CD4-positive, alpha-beta T cell (primary cell): ENCODE measurements around the gene CIB4. TPM values are rescaled to one million over a fixed set of nuclear protein-coding genes. Genes with fewer than 3 reads are reported as not detected.

Experiments used
- ATAC-seq: fragments of 200-7000 bp; cut with Tn5 transposase; one replicate; pipeline ENCODE4 v1.10.0; 2022; ENCODE audit warnings: mild to moderate bottlenecking; ENCODE audit not compliant: poor library complexity
- CTCF ChIA-PET: fragments of 350-600 bp; sonication (Branson Sonifier 250); formaldehyde crosslinking; loops from one replicate; lab custom pipeline; 2021; ENCODE audit warnings: antibody characterized with exemption, inconsistent platforms; lab: Charles Lee
- POLR2A ChIA-PET: fragments of 350-600 bp; sonication (Branson Sonifier 250); formaldehyde crosslinking; loops from one replicate; lab custom pipeline; 2021; ENCODE audit warnings: antibody characterized with exemption, inconsistent platforms; lab: Charles Lee
- DNase-seq, 14 experiments: peaks; one replicate each; pipeline ENCODE4 v3.0.0-alpha.2; 2013 to 2020; ENCODE audit warnings: mixed read lengths in 2 of 14
- H3K27ac ChIP-seq, 2 donors: one replicate each; pipeline versions ENCODE4 v1.5.1 to v1.7.0; 2013; ENCODE audit warnings: low read length in 2 of 2, low read depth in 1 of 2, mild to moderate bottlenecking in 1 of 2
- H3K27me3 ChIP-seq, 2 experiments: 1 replicate in 1 of 2; 2 replicates in 1 of 2; pipeline versions ENCODE4 v1.6.1 to v1.7.0; 2013; ENCODE audit warnings: low read length in 2 of 2, control low read depth in 1 of 2, mild to moderate bottlenecking in 1 of 2, moderate library complexity in 1 of 2; ENCODE audit not compliant: insufficient read depth in 2 of 2, control insufficient read depth in 1 of 2
- H3K36me3 ChIP-seq: one replicate; pipeline ENCODE4 v1.6.1; 2013; ENCODE audit warnings: low read length, control low read depth; ENCODE audit not compliant: insufficient read depth
- H3K4me1 ChIP-seq: one replicate; pipeline ENCODE4 v1.6.1; 2013; ENCODE audit warnings: low read length, control low read depth; ENCODE audit not compliant: insufficient read depth
- H3K4me3 ChIP-seq: one replicate; pipeline ENCODE4 v1.5.1; 2013; ENCODE audit warnings: mild to moderate bottlenecking, low read length, moderate library complexity
- H3K9me3 ChIP-seq, 2 experiments: 1 replicate in 1 of 2; 2 replicates in 1 of 2; pipeline versions ENCODE4 v1.6.1 to v1.7.0; 2013; ENCODE audit warnings: low read length in 2 of 2, mild to moderate bottlenecking in 2 of 2, control low read depth in 1 of 2, moderate library complexity in 1 of 2; ENCODE audit not compliant: control insufficient read depth in 1 of 2, insufficient read depth in 1 of 2
- H3K27ac Mint-ChIP-seq: one replicate; pipeline ENCODE4 v1.8.0; 2020; ENCODE audit warnings: mixed read lengths
- H3K27me3 Mint-ChIP-seq: one replicate; pipeline ENCODE4 v1.8.0; 2021; ENCODE audit warnings: mixed read lengths
- H3K36me3 Mint-ChIP-seq: one replicate; pipeline ENCODE4 v1.8.0; 2021; ENCODE audit warnings: low read depth, mixed read lengths
- H3K4me1 Mint-ChIP-seq: one replicate; pipeline ENCODE4 v1.8.0; 2021; ENCODE audit warnings: low read depth, mixed read lengths
- H3K4me3 Mint-ChIP-seq: one replicate; pipeline ENCODE4 v1.8.0; 2020; ENCODE audit warnings: mild to moderate bottlenecking, mixed read lengths
- H3K9me3 Mint-ChIP-seq: one replicate; pipeline ENCODE4 v1.8.0; 2020; ENCODE audit warnings: mixed read lengths
- intact Hi-C, 2 experiments: fragments of 100-400 bp; cut with DNase I in 1 of 2; cut with micrococcal nuclease in 1 of 2; formaldehyde crosslinking; loops; one replicate each; pipeline versions ENCODE4 v1.15.1 to v1.9.0; 2023 to 2025; cut with DNase I, micrococcal nuclease
- total RNA-seq, 174 experiments: library from RNA in 2 of 174; stranded (reverse) in 2 of 174; gene quantifications; one replicate each; pipeline ENCODE4 v1.2.3 and lab custom pipeline; 2021 to 2026
- TF ChIP-seq, protein P1 (sequence below): fragments of 200-600 bp; IDR thresholded peaks from one replicate; pipeline ENCODE4 v1.8.0; 2022; ENCODE audit warnings: antibody characterized with exemption, mild to moderate bottlenecking

CIB4 gene
- total RNA-seq, 2 experiments from 2014 or later = not detected

DNA sequence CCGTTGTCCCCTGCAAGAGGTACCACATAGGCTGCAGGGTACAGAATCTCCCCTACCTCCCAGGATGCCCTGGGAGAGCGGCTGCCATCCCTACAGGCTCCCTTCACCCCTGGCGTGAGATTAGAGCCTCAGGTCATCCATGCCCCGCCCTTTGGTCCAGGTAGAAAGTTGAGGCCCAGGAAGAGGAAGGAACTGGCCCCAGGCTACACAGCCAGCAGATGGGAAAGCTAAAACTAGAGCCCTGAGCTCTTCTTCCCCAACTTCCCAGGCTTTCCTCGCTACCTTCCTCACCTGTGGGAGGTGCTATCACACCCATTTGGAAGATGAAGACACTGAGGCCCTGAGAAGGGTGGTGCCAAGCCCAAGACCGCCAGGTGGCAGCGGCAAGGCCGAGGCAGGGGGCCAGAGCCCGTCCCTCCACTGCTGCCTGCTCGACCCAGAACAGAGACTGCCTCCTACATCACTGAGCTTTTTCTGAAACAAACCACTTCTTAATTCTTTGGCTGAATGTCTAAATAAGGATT is 25.8 kb downstream of the CIB4 start:
- Histone ChIP-seq H3K4me3 (no peak overlapping the region), H3K4me1 (peaks cover 2% of the 10 kb centered on the region), H3K9me3 (no peaks in the 10 kb centered on the region), H3K27ac (no peak overlapping the region), H3K36me3 (no peaks in the 10 kb centered on the region), H3K27me3 (peaks cover 7 to 10% of the 10 kb centered on the region in 2 experiments)
- H3K9me3 Mint-ChIP-seq = no peaks in the 10 kb centered on the region
- H3K36me3 Mint-ChIP-seq = no peaks in the 10 kb centered on the region
- ATAC-seq (no peak), DNase-seq (no peak)
- H3K27me3 Mint-ChIP-seq = peaks cover 11% of the 10 kb centered on the region
- H3K4me1 Mint-ChIP-seq = peaks cover 2% of the 10 kb centered on the region
- TF ChIP-seq, protein P1, sequence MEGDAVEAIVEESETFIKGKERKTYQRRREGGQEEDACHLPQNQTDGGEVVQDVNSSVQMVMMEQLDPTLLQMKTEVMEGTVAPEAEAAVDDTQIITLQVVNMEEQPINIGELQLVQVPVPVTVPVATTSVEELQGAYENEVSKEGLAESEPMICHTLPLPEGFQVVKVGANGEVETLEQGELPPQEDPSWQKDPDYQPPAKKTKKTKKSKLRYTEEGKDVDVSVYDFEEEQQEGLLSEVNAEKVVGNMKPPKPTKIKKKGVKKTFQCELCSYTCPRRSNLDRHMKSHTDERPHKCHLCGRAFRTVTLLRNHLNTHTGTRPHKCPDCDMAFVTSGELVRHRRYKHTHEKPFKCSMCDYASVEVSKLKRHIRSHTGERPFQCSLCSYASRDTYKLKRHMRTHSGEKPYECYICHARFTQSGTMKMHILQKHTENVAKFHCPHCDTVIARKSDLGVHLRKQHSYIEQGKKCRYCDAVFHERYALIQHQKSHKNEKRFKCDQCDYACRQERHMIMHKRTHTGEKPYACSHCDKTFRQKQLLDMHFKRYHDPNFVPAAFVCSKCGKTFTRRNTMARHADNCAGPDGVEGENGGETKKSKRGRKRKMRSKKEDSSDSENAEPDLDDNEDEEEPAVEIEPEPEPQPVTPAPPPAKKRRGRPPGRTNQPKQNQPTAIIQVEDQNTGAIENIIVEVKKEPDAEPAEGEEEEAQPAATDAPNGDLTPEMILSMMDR = no peak
- ChIA-PET POLR2A (no interaction called here), CTCF (no interaction called here)
- no peak overlapping the region for H3K4me3 Mint-ChIP-seq
- intact Hi-C loops = no loop called here
- H3K27ac Mint-ChIP-seq = no peak overlapping the region

DNA sequence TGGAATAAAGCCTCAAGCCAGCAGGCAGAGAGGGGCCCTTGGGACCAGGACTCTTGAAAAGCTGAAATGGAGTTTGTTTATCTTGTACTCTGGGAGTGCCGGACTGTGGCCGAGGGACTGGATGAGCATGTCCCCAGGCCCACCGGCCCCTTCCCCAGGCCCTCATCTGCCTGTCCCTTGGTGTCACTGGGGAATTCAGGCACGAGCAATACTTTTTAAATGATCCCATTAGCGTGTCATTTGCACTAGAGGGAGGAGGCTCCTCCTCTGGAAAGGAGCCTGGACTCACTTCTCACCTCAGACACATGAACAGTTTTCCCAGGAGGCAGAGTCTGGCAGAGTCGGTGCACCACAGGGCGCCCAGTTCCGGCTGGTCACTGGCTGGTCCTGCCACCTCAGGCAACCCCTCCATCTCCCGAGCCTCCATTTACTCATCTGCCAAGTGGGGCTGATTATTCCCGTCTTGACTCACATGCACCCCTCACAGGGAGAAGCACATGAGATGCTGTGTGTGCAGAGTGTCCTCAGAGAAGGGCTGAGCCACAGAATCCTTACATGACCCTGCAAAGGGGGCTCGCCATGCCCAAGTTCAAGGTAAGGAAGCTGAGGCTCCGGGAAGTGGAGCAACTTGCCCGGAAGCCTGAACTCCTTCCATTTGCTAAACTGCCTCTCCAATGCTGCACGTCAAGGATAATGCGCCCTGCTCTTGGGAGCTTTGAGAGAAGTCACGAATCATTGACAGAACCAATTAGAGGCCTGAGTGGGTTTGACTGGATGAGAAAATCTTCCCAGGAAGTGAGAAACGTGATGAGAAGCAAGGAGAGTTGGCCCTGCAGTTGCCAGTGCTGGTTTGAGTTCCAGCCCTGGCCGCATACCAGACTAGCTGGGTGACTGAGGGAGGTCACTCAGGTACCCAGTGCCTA is 26.7 kb downstream of the CIB4 start:
- TF ChIP-seq, protein P1 = no peak
- intact Hi-C loops = no loop called here
- H3K9me3 Mint-ChIP-seq = no peaks in the 10 kb centered on the region
- ChIA-PET POLR2A (no interaction called here), CTCF (interaction anchor here (1.2 kb wide), 1 partner anchor 9 kb away, joined by 4 read pairs; no protein-coding TSS in a partner anchor)
- H3K36me3 ChIP-seq = no peaks in the 10 kb centered on the region
- H3K27me3 ChIP-seq = peaks cover 6 to 7% of the 10 kb centered on the region in 2 experiments
- H3K4me1 Mint-ChIP-seq = peaks cover 12% of the 10 kb centered on the region
- no peaks in the 10 kb centered on the region for H3K9me3 ChIP-seq
- H3K4me1 ChIP-seq = peaks cover 10% of the 10 kb centered on the region
- ATAC-seq (no peak), DNase-seq (no peak)
- H3K4me3 ChIP-seq = no peak overlapping the region
- peaks cover 11% of the 10 kb centered on the region for H3K27me3 Mint-ChIP-seq
- H3K27ac Mint-ChIP-seq = no peak overlapping the region
- H3K4me3 Mint-ChIP-seq = no peak overlapping the region
- H3K27ac ChIP-seq = no peak overlapping the region
- no peaks in the 10 kb centered on the region for H3K36me3 Mint-ChIP-seq

DNA sequence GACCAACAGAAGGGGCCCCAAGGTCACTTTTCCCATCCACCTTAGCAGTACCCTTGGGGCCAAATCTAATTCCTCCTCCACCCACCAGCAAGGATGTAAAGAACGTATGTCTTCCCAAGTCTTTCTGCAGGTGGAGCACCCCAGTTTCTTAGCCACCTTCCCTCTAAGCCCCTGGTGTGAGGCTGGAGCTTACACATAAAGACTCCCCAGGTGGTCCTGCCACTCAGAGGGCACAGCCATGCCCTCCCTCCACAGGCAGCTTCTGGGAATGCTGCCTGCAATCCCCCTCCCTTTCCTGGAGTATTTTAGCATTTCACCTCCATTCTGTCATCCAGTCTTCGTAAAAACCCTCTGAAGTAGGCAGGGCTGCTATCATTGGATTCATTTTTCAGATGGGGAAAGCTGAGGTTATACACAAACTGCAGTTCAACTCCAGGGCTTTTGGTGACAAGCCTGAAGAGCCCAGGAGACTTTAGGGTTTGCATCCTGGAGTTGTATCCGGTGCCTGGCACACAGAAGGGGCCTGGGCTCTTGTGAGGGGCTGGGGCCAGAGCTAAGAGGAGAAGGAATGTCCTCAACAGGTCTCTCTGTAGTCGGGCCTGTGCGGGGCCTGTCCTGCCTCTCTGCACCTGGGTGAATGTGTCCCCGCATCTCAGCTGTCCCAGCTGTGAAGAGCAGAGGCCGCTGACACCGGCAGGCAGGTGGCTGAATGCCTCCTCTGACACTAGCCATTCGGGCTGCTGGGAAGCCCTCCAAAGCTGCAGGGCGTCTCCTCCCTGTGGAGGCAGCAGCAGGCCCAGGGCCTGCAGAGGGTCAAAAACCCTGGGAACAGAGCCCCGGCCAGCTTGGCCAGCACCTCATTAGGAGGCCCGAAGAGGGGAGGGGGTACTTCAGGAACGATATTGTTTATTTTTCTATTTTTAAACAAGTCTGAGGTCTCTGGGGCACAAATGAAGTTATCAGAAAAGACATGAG is 27.6 kb downstream of the CIB4 start:
- CTCF ChIA-PET = interaction anchor here (1.2 kb wide), 1 partner anchor 8 kb away, joined by 4 read pairs; no protein-coding TSS in a partner anchor
- TF ChIP-seq, protein P1 = no peak
- Mint-ChIP-seq H3K4me3 (no peak overlapping the region), H3K36me3 (no peaks in the 10 kb centered on the region), H3K9me3 (no peaks in the 10 kb centered on the region), H3K27me3 (peaks cover 11% of the 10 kb centered on the region), H3K4me1 (peaks cover 21% of the 10 kb centered on the region), H3K27ac (no peak overlapping the region)
- intact Hi-C loops = no loop called here
- Histone ChIP-seq H3K27ac (no peak overlapping the region), H3K36me3 (no peaks in the 10 kb centered on the region), H3K4me3 (no peak overlapping the region), H3K9me3 (no peaks in the 10 kb centered on the region), H3K27me3 (peaks cover 6 to 7% of the 10 kb centered on the region in 2 experiments), H3K4me1 (peaks cover 14% of the 10 kb centered on the region)
- POLR2A ChIA-PET = no interaction called here
- ATAC-seq = no peak
- DNase-seq = no peak
